GM21526 (cell line): ENCODE data around the gene KLHDC7B.
A peak's percentile ranks its signal among the peaks of the same experiment; 100 is the strongest.

Experiments
- ATAC-seq: cut with Tn5 transposase; IDR thresholded peaks from one replicate; pipeline ENCODE4 v1.9.1; 2021; ENCODE audit warnings: moderate library complexity; ENCODE audit not compliant: unreplicated experiment, low FRiP score

KLHDC7B gene

GRCh38 chr22:50569896-50570535 lies 24.3 kb downstream of the KLHDC7B start:
- no peak for ATAC-seq

- ATAC-seq = no peak
Measured at GRCh38 chr22:50570861-50571260, 25.2 kb downstream of the KLHDC7B start.

- ATAC-seq = no peak
Measured at GRCh38 chr22:50571264-50572175, 25.8 kb downstream of the KLHDC7B start.

GRCh38 chr22:50572965-50573364 lies 27.3 kb downstream of the KLHDC7B start:
- no peak for ATAC-seq

- ATAC-seq = no peak
Measured at GRCh38 chr22:50573491-50574382, 28.0 kb downstream of the KLHDC7B start.

GRCh38 chr22:50574383-50574755 lies 28.7 kb downstream of the KLHDC7B start:
- no peak for ATAC-seq

- no peak for ATAC-seq
Measured at GRCh38 chr22:50575426-50575941, 29.8 kb downstream of the KLHDC7B start.

GRCh38 chr22:50576070-50576469 lies 30.4 kb downstream of the KLHDC7B start:
- no peak for ATAC-seq

GRCh38 chr22:50576806-50577696 lies 31.4 kb downstream of the KLHDC7B start:
- ATAC-seq = no peak

- ATAC-seq = no peak
Measured at GRCh38 chr22:50577697-50577986, 31.9 kb downstream of the KLHDC7B start.

- ATAC-seq = no peak
Measured at GRCh38 chr22:50577987-50578775, 32.5 kb downstream of the KLHDC7B start, which contains the start of gene CPT1B. CPT1B (minus strand) TSS chr22:50578427; CDS start chr22:50577915, 512 bp downstream.

- no peak for ATAC-seq
Measured at GRCh38 chr22:50578776-50579310, 33.1 kb downstream of the KLHDC7B start.

GRCh38 chr22:50579752-50580151 lies 34.1 kb downstream of the KLHDC7B start:
- no peak for ATAC-seq

- no peak for ATAC-seq
Measured at GRCh38 chr22:50581031-50581949, 35.6 kb downstream of the KLHDC7B start.

- peak; percentile 19 for ATAC-seq
Measured at GRCh38 chr22:50581950-50582492, 36.3 kb downstream of the KLHDC7B start.

GRCh38 chr22:50582493-50583293 lies 37.0 kb downstream of the KLHDC7B start, which contains the start of gene CHKB:
CHKB (minus strand) TSS chr22:50582849; CDS start chr22:50582781, 68 bp downstream.
- ATAC-seq = peak; percentile 78
